K562 (cell line): ENCODE results near the gene MYCL. TPM values are rescaled to one million over a fixed set of nuclear protein-coding genes. Genes with fewer than 3 reads are reported as not detected.
A peak's percentile ranks its signal among the peaks of the same experiment; 100 is the strongest.

Experiments used
- ADNP ChIP-seq: fragments of 200-800 bp; sonication (Bioruptor generic); IDR thresholded peaks from 2 replicates; pipeline ENCODE4 v1.6.1; 2016; ENCODE audit warnings: missing genetic modification characterization, missing compliant biosample characterization
- ARID4B ChIP-seq: sonication (generic); formaldehyde crosslinking; IDR thresholded peaks from 2 replicates; pipeline ENCODE4 v1.8.0; 2022; ENCODE audit warnings: mild to moderate bottlenecking, missing genetic modification reagents
- BCLAF1 ChIP-seq, 2 experiments: fragments of 450-650 bp in 1 of 2; IDR thresholded peaks; 2 replicates each; pipeline ENCODE4 v1.6.1; 2011 to 2017; ENCODE audit warnings: low read depth in 2 of 2, antibody characterized with exemption in 1 of 2, borderline replicate concordance in 1 of 2, low read length in 1 of 2, mild to moderate bottlenecking in 1 of 2, mixed read lengths in 1 of 2; ENCODE audit not compliant: control insufficient read depth in 1 of 2
- ELF4 ChIP-seq: fragments of 450-650 bp; formaldehyde crosslinking; IDR thresholded peaks from 2 replicates; pipeline ENCODE4 v1.4.0; 2022; ENCODE audit warnings: missing genetic modification characterization
- KLF1 ChIP-seq: fragments of 450-650 bp; IDR thresholded peaks from 2 replicates; pipeline ENCODE4 v1.6.1; 2016; ENCODE audit warnings: missing genetic modification characterization, missing compliant biosample characterization
- LCOR ChIP-seq: sonication (generic); formaldehyde crosslinking; IDR thresholded peaks from 2 replicates; pipeline ENCODE4 v1.8.0; 2022; ENCODE audit warnings: mild to moderate bottlenecking, missing genetic modification reagents
- MYC ChIP-seq, 2 experiments: fragments of 250-450 bp in 1 of 2; sonication (Bioruptor Pico) in 1 of 2; IDR thresholded peaks; 2 replicates each; pipeline versions ENCODE4 v1.5.1 to v1.6.1; 2012 to 2021; ENCODE audit warnings: low read depth in 2 of 2, borderline replicate concordance in 1 of 2, improper control_type of control experiment in 1 of 2, low read length in 1 of 2, mild to moderate bottlenecking in 1 of 2, moderate library complexity in 1 of 2
- PML ChIP-seq: IDR thresholded peaks from 2 replicates; pipeline ENCODE4 v1.6.1; 2012; ENCODE audit warnings: low read length, inconsistent platforms
- POLR2AphosphoS5 ChIP-seq: IDR thresholded peaks from 2 replicates; pipeline ENCODE4 v1.6.1; 2011; ENCODE audit warnings: mild to moderate bottlenecking, low read depth, low read length, moderate library complexity; ENCODE audit not compliant: control insufficient read depth, insufficient read depth
- POLR2G ChIP-seq: fragments of 200-400 bp; formaldehyde crosslinking; IDR thresholded peaks from 2 replicates; pipeline ENCODE4 v1.6.1; 2017; ENCODE audit warnings: low read depth, mild to moderate bottlenecking, antibody characterized with exemption, low read length, moderate library complexity
- TAF1 ChIP-seq: IDR thresholded peaks from 2 replicates; pipeline ENCODE4 v1.6.1; 2011; ENCODE audit warnings: mild to moderate bottlenecking, low read length, moderate library complexity; ENCODE audit not compliant: insufficient read depth, control insufficient read depth, severe bottlenecking; ENCODE audit errors: extremely low read depth
- TBP ChIP-seq: optimal IDR thresholded peaks from 2 replicates; pipeline ENCODE3; 2011; ENCODE audit warnings: low read depth, low read length, improper control_type of control experiment
- ZBED1 ChIP-seq: IDR thresholded peaks from 2 replicates; pipeline ENCODE4 v1.6.1; 2014
- ZBTB33 ChIP-seq: sonication (generic); formaldehyde crosslinking; IDR thresholded peaks from 2 replicates; pipeline ENCODE4 v1.8.1; 2023; ENCODE audit warnings: mild to moderate bottlenecking, missing genetic modification reagents
- ZNF764 ChIP-seq: fragments of 250-450 bp; sonication (Bioruptor Pico); IDR thresholded peaks from 2 replicates; pipeline ENCODE4 v1.4.0; 2020; ENCODE audit warnings: low read depth, mild to moderate bottlenecking, moderate library complexity
- polyA plus RNA-seq, 8 experiments: library from polyadenylated mRNA; depleted of rRNA in 4 of 8; stranded (reverse) in 5 of 8; unstranded in 3 of 8; fragments of >200 nt; fragmentation: Nextera tagmentation in 2 of 8; fragmentation: Illumina TruSeq in 1 of 8; extraction: Ambion mirVana in 2 of 8; extraction: Trizol in 1 of 8; gene quantifications; 2 replicates each; pipeline versions ENCODE4 v1.2.1 to v1.2.3, GENCODE V29; 2011 to 2014; ENCODE audit warnings: inconsistent platforms in 1 of 8, missing spikeins in 1 of 8
- total RNA-seq, 7 experiments: library from RNA; depleted of rRNA in 6 of 7; stranded (reverse); fragments of >200 nt in 6 of 7; fragmentation: Illumina TruSeq in 2 of 7; extraction: Trizol in 2 of 7; gene quantifications; 2 replicates each; pipeline versions ENCODE4 v1.2.1 to v1.2.3, GENCODE V29; 2011 to 2021; ENCODE audit warnings: low replicate concordance in 1 of 7

Gene MYCL
- total and polyA plus RNA-seq, 9 of the 15 experiments (the other 6 are each of a cell fraction or from before 2014, with no cell fraction given) = 3.5 to 22.0 (median 12.8) TPM

- peak; percentile 58 for TF ChIP-seq TBP
- no peak for TF ChIP-seq ZNF764 (CRISPR knock-in tag)
- TF ChIP-seq POLR2AphosphoS5 = peak; percentile 97
- no peak for TF ChIP-seq MYC (IDR thresholded peaks at IDR 0.05; ENCODE audit: low read depth, low read length)
- no peak for TF ChIP-seq MYC (CRISPR knock-in tag; IDR thresholded peaks at IDR 0.05; ENCODE audit: borderline replicate concordance, low read depth)
- 0 out of 2 replicates have a peak, but pooled peaks have one; percentile 52 for TF ChIP-seq ZBED1
- 0 out of 2 replicates have a peak, but pooled peaks have one; percentile 23 for TF ChIP-seq ELF4
- peak; percentile 58; the same call in 1 of the 2 replicates for TF ChIP-seq PML
- TF ChIP-seq ZBTB33 = peak; percentile 87
- TF ChIP-seq LCOR (CRISPR knock-in tag) = 0 out of 2 replicates have a peak, but pooled peaks have one; percentile 33
- peak; percentile 6 for TF ChIP-seq TAF1
- no peak for TF ChIP-seq ADNP (tag)
- 0 out of 2 replicates have a peak, but pooled peaks have one; percentile 39 for TF ChIP-seq ARID4B (CRISPR knock-in tag)
- 0 out of 2 replicates have a peak, but pooled peaks have one; percentile 25 for TF ChIP-seq KLF1
- TF ChIP-seq BCLAF1 (IDR thresholded peaks at IDR 0.05; ENCODE audit: borderline replicate concordance in 1 of 2, control insufficient read depth in 1 of 2, low read depth in 2 of 2, low read length in 1 of 2) = peak in 1 of 2 experiments; percentile 91; a peak in 1 of 4 replicates
- peak; percentile 38; the same call in 1 of the 2 replicates for TF ChIP-seq POLR2G
Observed at GRCh38 chr1:39896909-39897685, 4.6 kb downstream of the MYCL start (continued).
